Panc1 (cell line): Measurements from ENCODE around the gene MOXD1. TPM values are rescaled to one million over a fixed set of nuclear protein-coding genes. Genes with fewer than 3 reads are reported as not detected.
A peak's percentile ranks its signal among the peaks of the same experiment; 100 is the strongest.

ENCODE experiments used
- ATAC-seq: fragments of 200-7000 bp; cut with Tn5 transposase; 2 replicates; pipeline ENCODE4 v1.9.1; 2020; ENCODE audit warnings: mild to moderate bottlenecking, moderate library complexity
- BruUV-seq: library from RNA; stranded (reverse); fragments of 400-500 nt; replicated peaks from 2 replicates; lab custom pipeline; 2021; lab: Mats Ljungman, UMichigan
- CTCF ChIA-PET: fragments of 300-600 bp; sonication (Branson Sonifier 250); formaldehyde crosslinking; loops from one replicate; lab custom pipeline; 2022; ENCODE audit warnings: antibody characterized with exemption; lab: Charles Lee
- POLR2A ChIA-PET: fragments of 300-600 bp; sonication (Branson Sonifier 250); formaldehyde crosslinking; loops from one replicate; lab custom pipeline; 2022; ENCODE audit warnings: antibody characterized with exemption; lab: Charles Lee
- DNase-seq: peaks from one replicate; pipeline ENCODE4 v3.0.0-alpha.2; 2010; ENCODE audit warnings: low read depth, low spot score
- H3K27ac ChIP-seq: 2 replicates; pipeline ENCODE4 v1.5.1; 2011; ENCODE audit warnings: mild to moderate bottlenecking, low read length, inconsistent platforms
- H3K27me3 ChIP-seq: fragments of 200-500 bp; sonication (Bioruptor generic); 2 replicates; pipeline ENCODE4 v1.6.0; 2014; ENCODE audit warnings: low read length, inconsistent platforms; ENCODE audit not compliant: control insufficient read depth, insufficient read depth
- H3K36me3 ChIP-seq: fragments of 200-500 bp; sonication (Bioruptor generic); 2 replicates; pipeline ENCODE4 v1.5.1; 2014; ENCODE audit warnings: inconsistent platforms, mild to moderate bottlenecking, low read length, moderate library complexity; ENCODE audit not compliant: control insufficient read depth, insufficient read depth
- H3K4me1 ChIP-seq: 2 replicates; pipeline ENCODE4 v1.5.1; 2011; ENCODE audit warnings: inconsistent platforms, mild to moderate bottlenecking, low read length, moderate library complexity; ENCODE audit not compliant: control insufficient read depth, insufficient read depth
- H3K4me3 ChIP-seq, 2 experiments: 2 replicates each; pipeline ENCODE4 v1.5.1; 2011 to 2012; ENCODE audit warnings: low read depth in 2 of 2, low read length in 2 of 2, mild to moderate bottlenecking in 2 of 2, inconsistent platforms in 1 of 2, moderate library complexity in 1 of 2
- H3K9me3 ChIP-seq: fragments of 200-500 bp; sonication (Bioruptor generic); 2 replicates; pipeline ENCODE4 v1.5.1; 2014; ENCODE audit warnings: low read depth, mild to moderate bottlenecking, inconsistent platforms, low read length, moderate library complexity; ENCODE audit not compliant: control insufficient read depth, insufficient read depth
- CTCF ChIP-seq: fragments of 450-650 bp; IDR thresholded peaks from 2 replicates; pipeline ENCODE4 v1.5.1; 2017; ENCODE audit warnings: mild to moderate bottlenecking
- POLR2AphosphoS5 ChIP-seq: IDR thresholded peaks from 2 replicates; pipeline ENCODE4 v1.6.1; 2012; ENCODE audit warnings: mild to moderate bottlenecking, low read depth, low read length, moderate library complexity
- REST ChIP-seq, 2 experiments: IDR thresholded peaks; 2 replicates each; pipeline ENCODE4 v1.6.1; 2011 to 2012; ENCODE audit warnings: low read depth in 2 of 2, control low read depth in 1 of 2, low read length in 1 of 2, mild to moderate bottlenecking in 1 of 2, moderate library complexity in 1 of 2; ENCODE audit not compliant: insufficient read depth in 1 of 2
- SIN3A ChIP-seq: IDR thresholded peaks from 2 replicates; pipeline ENCODE4 v1.6.1; 2012; ENCODE audit warnings: low read depth, mild to moderate bottlenecking, low read length, moderate library complexity, borderline replicate concordance; ENCODE audit not compliant: insufficient read depth
- TCF7L2 ChIP-seq: IDR thresholded peaks from 2 replicates; pipeline ENCODE4 v1.6.1; 2011; ENCODE audit warnings: mild to moderate bottlenecking, low read depth, low read length, inconsistent platforms
- in situ Hi-C: cut with HindIII; loops from 2 replicates; pipeline ENCODE4 v1.10.0; 2016; ENCODE audit warnings: low sequenced_read_pairs, low pct_unique_long_range_greater_than_20kb
- intact Hi-C: fragments of 100-400 bp; cut with micrococcal nuclease; formaldehyde crosslinking; loops from one replicate; pipeline ENCODE4 v1.10.0; 2022; ENCODE audit not compliant: unreplicated experiment
- total RNA-seq: library from RNA; stranded (reverse); gene quantifications from one replicate; pipeline ENCODE4 v1.2.1, GENCODE V29; 2021; ENCODE audit not compliant: unreplicated experiment

Gene MOXD1
- total RNA-seq, 1 experiment from 2014 or later = 0.21 TPM

- CTCF ChIA-PET = no interaction called here
- H3K4me1 ChIP-seq = no peaks in the 10 kb centered on the region
Measured at GRCh38 chr6:132395015-132395597, 6.2 kb downstream of the MOXD1 start.

GRCh38 chr6:132392792-132393191, 8.5 kb downstream of the MOXD1 start:
- H3K27ac ChIP-seq = no peak overlapping the region
- H3K36me3 ChIP-seq = no peaks in the 10 kb centered on the region
- intact Hi-C loops = no loop called here
- POLR2A ChIA-PET = no interaction called here
- DNase-seq (no peak), ATAC-seq (no peak)
- H3K27me3 ChIP-seq = no peaks in the 10 kb centered on the region
- in situ Hi-C loops = no loop called here
- H3K4me3 ChIP-seq = no peak overlapping the region
- H3K9me3 ChIP-seq = no peaks in the 10 kb centered on the region
- CTCF ChIA-PET = no interaction called here
- TF ChIP-seq POLR2AphosphoS5 (no peak), CTCF (peak; percentile 31), REST (IDR thresholded peaks at IDR 0.05; ENCODE audit: insufficient read depth in 1 of 2, low read depth in 2 of 2, low read length in 1 of 2) (no peak)
- BruUV-seq = no TSS peak
- H3K4me1 ChIP-seq = no peaks in the 10 kb centered on the region

More at GRCh38 chr6:132395015-132395597, 6.2 kb downstream of the MOXD1 start:
- Histone ChIP-seq H3K27me3 (peaks cover 8% of the 10 kb centered on the region), H3K36me3 (no peaks in the 10 kb centered on the region), H3K4me3 (no peak overlapping the region), H3K9me3 (no peaks in the 10 kb centered on the region), H3K27ac (no peak overlapping the region)
- ATAC-seq (no peak), DNase-seq (no peak)
- intact Hi-C loops (no loop called here), in situ Hi-C loops (no loop called here)
- POLR2A ChIA-PET = no interaction called here
- no TSS peak for BruUV-seq
- TF ChIP-seq SIN3A (no peak), POLR2AphosphoS5 (no peak), CTCF (no peak), TCF7L2 (no peak), REST (IDR thresholded peaks at IDR 0.05; ENCODE audit: insufficient read depth in 1 of 2, low read depth in 2 of 2, low read length in 1 of 2) (no peak)
